ENCODE data around the gene FOXD4L3. TPM values are rescaled to one million over a fixed set of nuclear protein-coding genes. Genes with fewer than 3 reads are reported as not detected.
"Not testable (repeated sequence)": the region's sequence is repeated elsewhere in the genome, so short reads cannot be mapped to it uniquely, and the experiment has no call there.

FOXD4L3 gene
- total RNA-seq, 1 donor from 2014 or later: not detected

DNA sequence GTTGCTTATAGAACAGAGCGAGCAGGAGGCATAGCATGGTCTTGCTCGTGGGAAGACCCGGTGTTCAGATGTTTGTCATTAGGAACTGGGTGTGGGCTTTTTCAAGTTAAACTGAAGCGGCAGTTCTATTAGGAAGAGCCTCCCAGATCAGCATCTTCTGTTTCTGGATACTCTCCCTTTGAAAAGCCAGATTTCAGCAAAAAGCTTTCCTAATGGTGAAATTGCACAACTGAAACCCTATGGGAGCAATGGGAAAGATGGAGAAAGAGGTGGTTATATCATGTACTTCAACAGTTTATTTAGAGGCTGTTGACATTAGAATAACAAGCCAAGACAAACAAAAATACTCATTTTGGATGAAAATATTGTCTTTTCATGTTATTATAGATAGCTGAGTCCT lies 41.3 kb downstream of the FOXD4L3 start:
- not testable (repeated sequence) for DNase-seq (ENCODE audit: extremely low read depth, low read depth, low spot score)

DNA sequence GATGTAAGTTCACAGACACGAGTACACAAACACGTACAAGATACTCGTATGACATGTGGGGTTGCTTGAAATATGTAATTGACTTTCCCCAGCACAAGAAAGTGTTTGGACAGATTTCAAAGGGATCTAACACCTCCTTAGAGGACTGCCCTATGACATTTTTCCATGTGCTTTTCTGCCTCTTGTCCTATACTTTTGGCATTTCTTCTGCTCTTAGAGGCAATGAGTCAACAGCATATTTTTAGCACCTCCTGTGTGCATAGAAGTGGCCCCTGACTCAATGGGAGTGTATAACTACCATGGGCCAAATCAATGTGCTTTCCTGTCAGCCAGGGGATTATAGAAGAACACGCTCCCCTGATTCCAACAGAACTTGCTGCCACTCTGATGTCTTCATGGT lies 49.0 kb downstream of the FOXD4L3 start:
- not testable (repeated sequence) for DNase-seq (ENCODE audit: extremely low read depth, low read depth, low spot score)

Other genes starting within 250 kb of the FOXD4L3 start
- 16.7 and 21.6 TPM in 2 replicates for gene ZNG1C, start 60.9 kb upstream of the FOXD4L3 start, total RNA-seq
- gene PGM5, start 53.7 kb downstream of the FOXD4L3 start, total RNA-seq: 1.4 and 3.3 TPM in 2 replicates
- not detected in 2 replicates for gene TMEM252, start 238.0 kb downstream of the FOXD4L3 start, total RNA-seq

Data from glomerular endothelial cell (primary cell).